ENCODE data around the gene TGFA. TPM values are rescaled to one million over a fixed set of nuclear protein-coding genes. Genes with fewer than 3 reads are reported as not detected.
A peak's percentile ranks its signal among the peaks of the same experiment; 100 is the strongest.

Gene TGFA
- total RNA-seq, 1 donor from 2014 or later: 1.1 TPM

- Histone ChIP-seq H3K4me3 (no peak overlapping the region), H3K4me1 (peaks cover 18% of the 10 kb centered on the region), H3K36me3 (no peaks in the 10 kb centered on the region), H3K9me3 (replicated peaks) (no peaks in the 10 kb centered on the region), H3K27ac (replicated peaks) (no peak overlapping the region), H3K27me3 (ENCODE audit: low read depth) (no peaks in the 10 kb centered on the region)
- DNase-seq: no peak
- intact Hi-C loops (cut with micrococcal nuclease): no loop called here
- no peak for TF ChIP-seq CTCF (IDR thresholded peaks at IDR 0.05; ENCODE audit: borderline replicate concordance)
Measured at GRCh38 chr2:70526126-70526525, 27.5 kb downstream of the TGFA start.

- Histone ChIP-seq H3K36me3 (no peaks in the 10 kb centered on the region), H3K4me1 (peaks cover 18% of the 10 kb centered on the region), H3K9me3 (replicated peaks) (no peaks in the 10 kb centered on the region), H3K27me3 (ENCODE audit: low read depth) (no peaks in the 10 kb centered on the region), H3K4me3 (no peak overlapping the region), H3K27ac (replicated peaks) (peak overlapping the region; percentile 11)
- no peak for TF ChIP-seq CTCF (IDR thresholded peaks at IDR 0.05; ENCODE audit: borderline replicate concordance)
- no peak for DNase-seq
- intact Hi-C loops (cut with micrococcal nuclease): no loop called here
Measured at GRCh38 chr2:70525032-70525431, 28.6 kb downstream of the TGFA start.

- H3K4me3 ChIP-seq: no peak overlapping the region
- H3K9me3 ChIP-seq (replicated peaks): no peaks in the 10 kb centered on the region
- peak; percentile 16 for DNase-seq
- peak overlapping the region; percentile 11 for H3K27ac ChIP-seq (replicated peaks)
- TF ChIP-seq CTCF (IDR thresholded peaks at IDR 0.05; ENCODE audit: borderline replicate concordance): no peak
- no peaks in the 10 kb centered on the region for H3K36me3 ChIP-seq
- intact Hi-C loops (cut with micrococcal nuclease): no loop called here
- H3K27me3 ChIP-seq (ENCODE audit: low read depth): no peaks in the 10 kb centered on the region
- H3K4me1 ChIP-seq: peaks cover 18% of the 10 kb centered on the region
Measured at GRCh38 chr2:70523996-70524965, 29.3 kb downstream of the TGFA start.

- H3K9me3 ChIP-seq (replicated peaks): no peaks in the 10 kb centered on the region
- H3K4me1 ChIP-seq: peaks cover 18% of the 10 kb centered on the region
- intact Hi-C loops (cut with micrococcal nuclease): no loop called here
- no peaks in the 10 kb centered on the region for H3K27me3 ChIP-seq (ENCODE audit: low read depth)
- no peak overlapping the region for H3K27ac ChIP-seq (replicated peaks)
- no peaks in the 10 kb centered on the region for H3K36me3 ChIP-seq
- DNase-seq: no peak
- no peak overlapping the region for H3K4me3 ChIP-seq
- TF ChIP-seq CTCF (IDR thresholded peaks at IDR 0.05; ENCODE audit: borderline replicate concordance): no peak
Measured at GRCh38 chr2:70523672-70523995, 30.0 kb downstream of the TGFA start.

- no peak overlapping the region for H3K27ac ChIP-seq (replicated peaks)
Measured at GRCh38 chr2:70522627-70523026, 31.0 kb downstream of the TGFA start.

More at GRCh38 chr2:70522627-70523026, 31.0 kb downstream of the TGFA start:
- Histone ChIP-seq H3K4me3 (no peak overlapping the region), H3K36me3 (no peaks in the 10 kb centered on the region), H3K4me1 (peaks cover 18% of the 10 kb centered on the region), H3K27me3 (ENCODE audit: low read depth) (peaks cover 4% of the 10 kb centered on the region), H3K9me3 (replicated peaks) (no peaks in the 10 kb centered on the region)
- intact Hi-C loops (cut with micrococcal nuclease): no loop called here
- DNase-seq: no peak
- TF ChIP-seq CTCF (IDR thresholded peaks at IDR 0.05; ENCODE audit: borderline replicate concordance): no peak
